Measurements from ENCODE around the gene ITIH4. TPM values are rescaled to one million over a fixed set of nuclear protein-coding genes. Genes with fewer than 3 reads are reported as not detected.
"Not testable (repeated sequence)": the region's sequence is repeated elsewhere in the genome, so short reads cannot be mapped to it uniquely, and the experiment has no call there.

ITIH4 gene
- total RNA-seq, 1 donor from 2014 or later, result 8.0 TPM

- DNase-seq, result no peak
- Mint-ChIP-seq H3K27me3 (ENCODE audit: unreplicated experiment) (peaks cover 6% of the 10 kb centered on the region), H3K27ac (ENCODE audit: unreplicated experiment) (no peak overlapping the region), H3K9me3 (ENCODE audit: unreplicated experiment) (peaks cover 2% of the 10 kb centered on the region), H3K4me3 (ENCODE audit: unreplicated experiment) (no peak overlapping the region), H3K4me1 (ENCODE audit: low read depth, unreplicated experiment) (no peaks in the 10 kb centered on the region), H3K36me3 (ENCODE audit: unreplicated experiment) (no peaks in the 10 kb centered on the region)
- TF ChIP-seq, protein P1, sequence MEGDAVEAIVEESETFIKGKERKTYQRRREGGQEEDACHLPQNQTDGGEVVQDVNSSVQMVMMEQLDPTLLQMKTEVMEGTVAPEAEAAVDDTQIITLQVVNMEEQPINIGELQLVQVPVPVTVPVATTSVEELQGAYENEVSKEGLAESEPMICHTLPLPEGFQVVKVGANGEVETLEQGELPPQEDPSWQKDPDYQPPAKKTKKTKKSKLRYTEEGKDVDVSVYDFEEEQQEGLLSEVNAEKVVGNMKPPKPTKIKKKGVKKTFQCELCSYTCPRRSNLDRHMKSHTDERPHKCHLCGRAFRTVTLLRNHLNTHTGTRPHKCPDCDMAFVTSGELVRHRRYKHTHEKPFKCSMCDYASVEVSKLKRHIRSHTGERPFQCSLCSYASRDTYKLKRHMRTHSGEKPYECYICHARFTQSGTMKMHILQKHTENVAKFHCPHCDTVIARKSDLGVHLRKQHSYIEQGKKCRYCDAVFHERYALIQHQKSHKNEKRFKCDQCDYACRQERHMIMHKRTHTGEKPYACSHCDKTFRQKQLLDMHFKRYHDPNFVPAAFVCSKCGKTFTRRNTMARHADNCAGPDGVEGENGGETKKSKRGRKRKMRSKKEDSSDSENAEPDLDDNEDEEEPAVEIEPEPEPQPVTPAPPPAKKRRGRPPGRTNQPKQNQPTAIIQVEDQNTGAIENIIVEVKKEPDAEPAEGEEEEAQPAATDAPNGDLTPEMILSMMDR (IDR thresholded peaks at IDR 0.05; ENCODE audit: partially characterized antibody, unreplicated experiment), result no peak
Measured at GRCh38 chr3:52779837-52780585, 50.5 kb downstream of the ITIH4 start.

GRCh38 chr3:52779011-52779836 lies 51.2 kb downstream of the ITIH4 start:
- Mint-ChIP-seq H3K27me3 (ENCODE audit: unreplicated experiment) (peaks cover 10% of the 10 kb centered on the region), H3K9me3 (ENCODE audit: unreplicated experiment) (peaks cover 2% of the 10 kb centered on the region), H3K4me1 (ENCODE audit: low read depth, unreplicated experiment) (no peaks in the 10 kb centered on the region), H3K4me3 (ENCODE audit: unreplicated experiment) (no peak overlapping the region), H3K36me3 (ENCODE audit: unreplicated experiment) (no peaks in the 10 kb centered on the region), H3K27ac (ENCODE audit: unreplicated experiment) (no peak overlapping the region)
- no peak for DNase-seq
- TF ChIP-seq, protein P1 (IDR thresholded peaks at IDR 0.05; ENCODE audit: partially characterized antibody, unreplicated experiment), result no peak

DNA sequence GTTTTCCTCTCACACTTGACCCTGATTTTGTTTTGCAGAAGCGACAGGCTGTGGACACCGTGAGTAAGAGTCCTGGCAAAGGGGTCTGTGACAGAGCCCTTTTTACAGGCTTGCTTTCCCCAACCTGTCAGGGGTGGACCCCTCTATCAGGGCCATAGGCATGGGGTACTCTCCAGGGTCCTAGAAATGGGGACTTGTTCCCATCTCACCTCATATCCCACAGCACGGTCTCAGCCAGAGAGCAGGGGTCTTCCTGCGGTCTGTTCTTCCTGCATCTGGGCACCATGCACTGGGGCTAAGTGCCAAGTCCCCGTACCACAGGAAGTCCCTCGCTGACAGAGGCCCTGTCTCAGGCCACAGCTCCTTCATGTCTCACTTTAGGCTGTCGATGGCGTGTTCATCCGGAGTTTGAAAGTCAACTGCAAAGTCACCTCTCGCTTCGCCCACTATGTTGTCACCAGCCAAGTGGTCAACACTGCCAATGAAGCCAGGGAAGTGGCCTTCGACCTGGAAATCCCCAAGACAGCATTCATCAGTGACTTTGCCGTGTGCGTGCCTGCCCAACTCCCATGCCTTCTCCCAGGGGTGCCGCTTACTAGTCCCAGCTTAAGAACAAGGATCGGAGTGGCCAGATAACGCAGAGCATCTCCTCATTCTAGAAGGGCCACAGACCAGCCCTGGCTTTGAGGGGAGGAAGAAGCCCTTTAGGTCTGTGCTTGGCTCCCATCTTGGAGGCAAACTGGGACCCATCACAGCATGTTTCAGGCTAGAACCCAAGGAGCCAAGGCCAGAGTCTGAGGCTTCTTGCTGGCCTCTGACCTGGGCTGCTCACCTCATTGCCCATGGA lies 52.3 kb downstream of the ITIH4 start:
- Mint-ChIP-seq H3K4me1 (ENCODE audit: low read depth, unreplicated experiment) (no peaks in the 10 kb centered on the region), H3K4me3 (ENCODE audit: unreplicated experiment) (no peak overlapping the region), H3K27me3 (ENCODE audit: unreplicated experiment) (peaks cover 10% of the 10 kb centered on the region), H3K36me3 (ENCODE audit: unreplicated experiment) (no peaks in the 10 kb centered on the region), H3K27ac (ENCODE audit: unreplicated experiment) (no peak overlapping the region), H3K9me3 (ENCODE audit: unreplicated experiment) (peaks cover 3% of the 10 kb centered on the region)
- DNase-seq, result peak; percentile 7
- TF ChIP-seq, protein P1 (IDR thresholded peaks at IDR 0.05; ENCODE audit: partially characterized antibody, unreplicated experiment), result no peak

- Mint-ChIP-seq H3K27me3 (ENCODE audit: unreplicated experiment) (peaks cover 12% of the 10 kb centered on the region), H3K36me3 (ENCODE audit: unreplicated experiment) (no peaks in the 10 kb centered on the region), H3K4me1 (ENCODE audit: low read depth, unreplicated experiment) (no peaks in the 10 kb centered on the region), H3K27ac (ENCODE audit: unreplicated experiment) (no peak within 1 kb of the TSS), H3K4me3 (ENCODE audit: unreplicated experiment) (no peak within 1 kb of the TSS), H3K9me3 (ENCODE audit: unreplicated experiment) (peaks cover 4% of the 10 kb centered on the region)
- peak; percentile 4 for DNase-seq
- TF ChIP-seq, protein P1 (IDR thresholded peaks at IDR 0.05; ENCODE audit: partially characterized antibody, unreplicated experiment), result no peak
Measured at GRCh38 chr3:52777127-52777958, 53.1 kb downstream of the ITIH4 start, which contains the start of gene ITIH1. Gene ITIH1 (plus strand): TSS chr3:52777599. CDS start chr3:52777616, 17 bp downstream.

- H3K9me3 Mint-ChIP-seq (ENCODE audit: unreplicated experiment); H3K36me3 Mint-ChIP-seq (ENCODE audit: unreplicated experiment); H3K27ac Mint-ChIP-seq (ENCODE audit: unreplicated experiment); H3K4me3 Mint-ChIP-seq (ENCODE audit: unreplicated experiment); H3K4me1 Mint-ChIP-seq (ENCODE audit: low read depth, unreplicated experiment); DNase-seq: not testable (repeated sequence)
- H3K27me3 Mint-ChIP-seq (ENCODE audit: unreplicated experiment), result peaks cover 12% of the 10 kb centered on the region
Measured at GRCh38 chr3:52776486-52776885, 54.0 kb downstream of the ITIH4 start.

Data from glutamatergic neuron (in vitro differentiated cells).